Measurements from ENCODE around the gene OLIG2.

- TF ChIP-seq, protein P1, sequence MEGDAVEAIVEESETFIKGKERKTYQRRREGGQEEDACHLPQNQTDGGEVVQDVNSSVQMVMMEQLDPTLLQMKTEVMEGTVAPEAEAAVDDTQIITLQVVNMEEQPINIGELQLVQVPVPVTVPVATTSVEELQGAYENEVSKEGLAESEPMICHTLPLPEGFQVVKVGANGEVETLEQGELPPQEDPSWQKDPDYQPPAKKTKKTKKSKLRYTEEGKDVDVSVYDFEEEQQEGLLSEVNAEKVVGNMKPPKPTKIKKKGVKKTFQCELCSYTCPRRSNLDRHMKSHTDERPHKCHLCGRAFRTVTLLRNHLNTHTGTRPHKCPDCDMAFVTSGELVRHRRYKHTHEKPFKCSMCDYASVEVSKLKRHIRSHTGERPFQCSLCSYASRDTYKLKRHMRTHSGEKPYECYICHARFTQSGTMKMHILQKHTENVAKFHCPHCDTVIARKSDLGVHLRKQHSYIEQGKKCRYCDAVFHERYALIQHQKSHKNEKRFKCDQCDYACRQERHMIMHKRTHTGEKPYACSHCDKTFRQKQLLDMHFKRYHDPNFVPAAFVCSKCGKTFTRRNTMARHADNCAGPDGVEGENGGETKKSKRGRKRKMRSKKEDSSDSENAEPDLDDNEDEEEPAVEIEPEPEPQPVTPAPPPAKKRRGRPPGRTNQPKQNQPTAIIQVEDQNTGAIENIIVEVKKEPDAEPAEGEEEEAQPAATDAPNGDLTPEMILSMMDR (IDR thresholded peaks at IDR 0.05) = no peak
- TF ChIP-seq EP300 (IDR thresholded peaks at IDR 0.05) (no peak), POLR2A (IDR thresholded peaks at IDR 0.05) (no peak)
Measured at GRCh38 chr21:33032434-33033047, 6.8 kb downstream of the OLIG2 start.

Measured in gastroesophageal sphincter (tissue), 3 donors.